HAP-1 (cell line): Measurements from ENCODE around the gene MAPK4.

Experiments used
- DNase-seq, 2 experiments: peaks; one replicate each; pipeline ENCODE4 v3.0.0-alpha.2; 2016 to 2020; ENCODE audit warnings: low spot score in 2 of 2
- H3K27me3 ChIP-seq: fragments of 250-450 bp; sonication (Bioruptor Pico); 2 replicates; pipeline ENCODE4 v1.5.1; 2020; ENCODE audit warnings: low read depth, mild to moderate bottlenecking, moderate library complexity
- H3K36me3 ChIP-seq: fragments of 250-450 bp; sonication (Bioruptor Pico); replicated peaks from 2 replicates; pipeline ENCODE4 v1.5.1; 2020; ENCODE audit warnings: mild to moderate bottlenecking
- H3K4me1 ChIP-seq: fragments of 250-450 bp; sonication (Bioruptor Pico); 2 replicates; pipeline ENCODE4 v1.5.1; 2020; ENCODE audit warnings: mild to moderate bottlenecking
- H3K4me3 ChIP-seq: fragments of 250-450 bp; sonication (Bioruptor Pico); 2 replicates; pipeline ENCODE4 v1.5.1; 2020; ENCODE audit warnings: mild to moderate bottlenecking, moderate library complexity
- H3K9me3 ChIP-seq: fragments of 250-450 bp; sonication (Bioruptor Pico); 2 replicates; pipeline ENCODE4 v1.5.1; 2020; ENCODE audit warnings: mild to moderate bottlenecking, moderate library complexity
- in situ Hi-C: fragments of 300-500 bp; cut with MboI; formaldehyde crosslinking; loops from 3 replicates; pipeline ENCODE4 v1.14.3; 2020; ENCODE audit warnings: low sequenced_read_pairs, inconsistent platforms, mixed read lengths

Gene MAPK4

DNA sequence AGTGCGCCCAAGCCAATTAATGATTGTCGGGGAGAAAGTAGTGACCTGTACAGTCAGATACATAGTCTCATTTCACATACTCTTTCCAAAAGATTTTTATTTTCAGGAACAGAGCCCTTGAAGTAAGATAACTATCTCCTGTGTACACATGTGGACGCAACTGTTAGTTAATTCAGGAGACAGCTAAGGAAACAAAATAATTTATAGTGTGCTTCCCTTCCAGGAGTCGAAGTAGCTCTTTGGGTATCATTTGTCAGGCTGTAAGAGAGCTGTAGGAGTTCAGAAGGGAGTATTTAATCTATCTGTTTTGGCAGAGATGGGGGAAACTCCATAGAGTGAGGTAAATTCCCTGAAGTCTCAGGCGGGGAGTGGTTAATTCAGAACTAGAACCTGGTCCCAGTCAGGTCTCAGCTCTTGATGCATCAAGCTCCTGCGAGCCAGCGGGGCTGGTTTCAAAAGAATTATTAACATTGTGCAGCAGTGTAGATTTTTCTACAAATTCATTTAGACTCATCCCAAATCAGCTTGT, 63.0 kb downstream of the MAPK4 start:
- in situ Hi-C loops = no loop called here
- Histone ChIP-seq H3K36me3 (no peaks in the 10 kb centered on the region), H3K4me3 (no peak overlapping the region), H3K4me1 (no peaks in the 10 kb centered on the region), H3K9me3 (no peaks in the 10 kb centered on the region), H3K27me3 (no peaks in the 10 kb centered on the region)
- DNase-seq = no peak

DNA sequence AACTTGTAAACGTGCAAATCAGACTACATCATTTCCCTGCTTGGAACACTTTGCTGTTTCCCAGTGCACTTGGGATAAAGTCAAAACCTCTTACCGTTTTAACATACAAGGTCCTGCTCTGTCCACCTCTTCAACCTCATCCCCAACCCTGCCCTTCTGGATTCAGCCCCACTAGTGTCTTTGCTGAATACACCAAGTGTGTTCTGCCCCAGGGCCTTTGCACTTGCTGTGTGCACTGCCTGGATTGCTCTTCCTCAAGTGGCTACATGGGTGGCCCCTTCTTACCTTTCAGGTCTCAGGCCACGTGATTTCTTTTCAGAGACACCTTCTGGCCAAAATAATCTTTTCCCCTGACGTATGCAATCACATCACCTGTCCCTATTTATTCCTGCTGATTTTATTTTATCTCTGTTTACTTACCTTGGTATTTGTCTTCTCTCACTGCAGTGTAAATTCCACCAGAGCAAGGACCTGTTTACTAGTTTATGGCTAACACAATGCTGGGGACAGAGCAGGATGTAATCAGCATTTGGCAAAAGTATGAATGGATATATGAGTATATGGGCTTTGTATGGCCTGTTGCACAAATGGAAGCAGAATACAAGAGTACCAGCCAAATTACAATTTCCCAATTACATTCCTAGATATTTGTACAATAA, 63.9 kb downstream of the MAPK4 start:
- Histone ChIP-seq H3K36me3 (no peaks in the 10 kb centered on the region), H3K9me3 (no peaks in the 10 kb centered on the region), H3K27me3 (no peaks in the 10 kb centered on the region), H3K4me3 (no peak overlapping the region), H3K4me1 (no peaks in the 10 kb centered on the region)
- DNase-seq = no peak
- in situ Hi-C loops = no loop called here

DNA sequence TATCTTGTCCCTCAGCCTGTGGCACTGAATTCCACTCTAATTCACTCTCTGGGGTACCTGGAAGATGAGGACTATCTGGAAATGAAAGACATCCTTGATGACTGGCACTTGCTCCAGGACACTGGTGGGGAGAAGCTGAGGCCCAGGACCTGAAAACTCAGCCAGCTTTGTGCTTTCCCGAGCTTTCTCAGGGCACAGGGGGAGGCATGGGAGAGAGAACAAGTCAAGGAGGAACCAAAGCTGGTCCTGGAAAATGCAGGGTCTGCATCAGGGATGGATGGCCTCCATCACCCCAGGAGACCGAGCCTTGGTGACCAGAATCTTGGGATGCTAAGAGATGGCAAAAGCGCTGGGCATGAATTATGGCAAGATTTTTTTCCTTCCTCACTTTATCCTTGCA, 65.1 kb downstream of the MAPK4 start:
- no peaks in the 10 kb centered on the region for H3K27me3 ChIP-seq
- no peaks in the 10 kb centered on the region for H3K36me3 ChIP-seq
- H3K4me3 ChIP-seq = no peak overlapping the region
- H3K9me3 ChIP-seq = no peaks in the 10 kb centered on the region
- H3K4me1 ChIP-seq = no peaks in the 10 kb centered on the region
- no peak for DNase-seq
- in situ Hi-C loops = no loop called here

DNA sequence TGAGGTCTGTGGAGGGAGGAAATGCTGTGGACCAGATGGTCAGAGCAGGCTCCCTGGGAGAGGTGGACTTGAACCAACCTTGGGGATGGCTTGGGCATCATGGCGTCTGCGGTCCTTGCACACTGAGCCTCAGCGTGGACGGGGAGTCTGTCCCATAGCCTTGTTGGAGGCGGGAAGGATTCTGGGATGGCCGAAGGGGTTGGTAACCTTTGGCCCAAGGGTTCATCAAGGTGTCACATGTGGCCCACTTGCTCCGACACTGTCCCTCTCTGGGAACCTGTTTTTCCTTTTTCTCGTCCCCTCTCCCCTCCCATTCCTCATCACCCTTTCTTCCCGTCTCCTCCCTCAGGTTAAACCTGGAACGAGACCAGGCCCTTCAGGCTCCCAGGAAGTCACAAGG, 66.4 kb downstream of the MAPK4 start:
- no peak for DNase-seq
- no peak overlapping the region for H3K4me3 ChIP-seq
- H3K36me3 ChIP-seq = no peaks in the 10 kb centered on the region
- H3K4me1 ChIP-seq = no peaks in the 10 kb centered on the region
- no peaks in the 10 kb centered on the region for H3K27me3 ChIP-seq
- in situ Hi-C loops = no loop called here
- no peaks in the 10 kb centered on the region for H3K9me3 ChIP-seq

DNA sequence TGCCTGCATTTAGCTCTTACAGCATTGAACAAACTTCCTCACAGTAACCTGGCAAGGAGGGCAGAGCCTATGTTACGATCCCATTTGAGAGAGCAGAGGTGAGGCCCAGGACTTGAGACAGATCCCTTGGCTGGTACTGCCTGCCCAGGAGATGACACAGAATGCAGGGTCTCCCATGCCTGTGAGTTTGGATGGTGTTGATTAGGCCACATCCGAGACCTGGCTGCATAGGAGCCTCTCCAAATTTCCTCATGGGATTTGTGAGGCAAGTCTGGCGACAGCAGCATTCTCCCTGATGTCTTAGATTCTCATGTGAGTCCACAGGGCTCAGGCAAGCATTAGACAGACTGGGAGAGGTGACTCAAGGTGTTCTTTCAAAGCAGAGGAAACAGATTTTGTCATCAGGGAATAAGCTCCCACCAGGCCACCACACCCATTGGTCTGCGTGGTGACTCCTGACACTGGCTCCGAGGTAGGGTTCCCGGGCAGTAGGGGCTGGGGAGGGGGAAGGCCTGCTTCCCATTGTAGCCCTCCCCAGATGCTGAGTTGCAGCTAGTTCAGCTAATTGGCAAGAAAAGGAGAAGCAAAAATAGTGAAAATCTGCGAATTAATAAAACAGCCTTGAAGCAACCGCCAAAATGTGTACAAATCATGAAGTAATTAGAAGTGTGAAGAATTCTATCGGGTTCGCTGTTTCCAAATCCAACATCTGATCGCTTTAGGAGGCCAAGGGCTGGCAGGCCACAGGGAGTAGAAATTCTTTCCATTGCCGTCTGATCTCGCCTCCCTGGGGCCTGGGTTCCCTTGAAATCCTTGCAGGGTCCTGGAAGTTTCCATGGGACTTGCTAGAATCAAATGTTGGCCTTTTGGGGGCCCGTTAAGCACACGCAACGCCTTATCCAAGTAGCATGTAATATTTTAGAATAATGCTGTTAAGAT, 68.0 kb downstream of the MAPK4 start:
- H3K4me1 ChIP-seq = no peaks in the 10 kb centered on the region; the same call in 1 of the 2 replicates
- H3K36me3 ChIP-seq = no peaks in the 10 kb centered on the region
- H3K27me3 ChIP-seq = no peaks in the 10 kb centered on the region
- in situ Hi-C loops = no loop called here
- H3K4me3 ChIP-seq = no peak overlapping the region
- H3K9me3 ChIP-seq = no peaks in the 10 kb centered on the region
- no peak for DNase-seq

DNA sequence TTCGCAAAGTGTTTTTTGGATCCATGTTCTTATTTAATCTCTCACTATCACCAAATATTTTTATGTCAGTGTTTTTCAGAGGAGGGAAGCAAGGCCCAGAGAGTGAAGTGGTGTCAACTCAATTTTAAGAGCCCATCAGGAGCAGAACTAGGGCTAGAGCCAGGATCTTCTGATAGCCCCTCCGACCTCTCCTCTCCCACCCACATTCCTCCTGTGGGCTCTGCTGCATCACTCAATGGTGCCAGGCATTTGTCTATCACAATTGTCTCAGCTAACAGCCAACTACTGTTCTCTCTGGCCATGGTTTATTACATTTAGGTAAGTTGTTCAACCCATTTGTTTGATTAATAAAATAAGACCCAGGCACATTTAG, 68.6 kb downstream of the MAPK4 start:
- H3K4me3 ChIP-seq = no peak overlapping the region
- in situ Hi-C loops = no loop called here
- no peaks in the 10 kb centered on the region for H3K27me3 ChIP-seq
- no peaks in the 10 kb centered on the region for H3K36me3 ChIP-seq
- DNase-seq = no peak
- H3K9me3 ChIP-seq = no peaks in the 10 kb centered on the region
- no peaks in the 10 kb centered on the region; the same call in 1 of the 2 replicates for H3K4me1 ChIP-seq

DNA sequence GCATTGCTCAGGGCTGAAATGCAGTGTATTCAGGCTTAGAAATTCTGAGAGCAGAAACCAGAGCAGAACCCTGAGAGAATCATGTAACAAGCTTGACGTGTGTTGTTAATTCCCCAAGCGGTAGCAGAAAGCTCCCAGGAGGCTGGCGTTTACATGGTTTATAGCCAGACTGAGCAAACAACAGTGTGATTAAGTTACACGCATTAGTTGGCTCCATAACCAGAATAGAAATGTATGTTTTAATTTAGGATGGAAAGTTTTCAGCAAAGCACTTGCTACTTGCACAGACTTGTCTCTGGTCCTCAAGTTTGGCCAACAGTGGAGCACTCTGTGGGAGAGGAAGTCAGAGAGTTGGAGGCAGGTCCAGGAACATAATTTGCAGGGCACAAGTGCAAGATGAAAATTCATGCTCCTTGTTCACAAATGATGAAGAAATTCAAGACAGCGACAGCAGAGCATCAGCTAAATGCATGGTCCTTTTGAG, 69.3 kb downstream of the MAPK4 start:
- DNase-seq = no peak
- Histone ChIP-seq H3K4me1 (no peaks in the 10 kb centered on the region; the same call in 1 of the 2 replicates), H3K9me3 (no peaks in the 10 kb centered on the region), H3K4me3 (no peak overlapping the region), H3K36me3 (no peaks in the 10 kb centered on the region), H3K27me3 (no peaks in the 10 kb centered on the region)
- in situ Hi-C loops = no loop called here

DNA sequence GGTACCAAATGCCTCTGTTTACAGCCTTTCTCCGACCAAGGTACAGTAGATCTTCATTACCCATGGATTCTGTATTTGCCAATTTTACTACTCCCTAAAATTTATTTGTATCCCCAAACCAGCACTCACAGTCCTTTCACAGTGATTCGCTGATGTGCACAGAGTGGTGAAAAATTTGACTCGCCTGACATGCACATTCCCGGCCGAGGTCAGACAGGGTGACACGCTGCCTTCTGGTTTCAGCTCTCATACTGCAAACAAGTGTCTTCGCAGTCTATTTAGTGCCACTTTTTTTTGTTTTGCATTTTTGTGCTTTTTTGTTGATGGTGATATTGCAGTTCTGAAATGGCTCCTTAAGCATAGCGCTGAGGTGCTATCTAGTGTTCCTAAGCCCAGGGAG, 71.0 kb downstream of the MAPK4 start:
- DNase-seq = no peak
- in situ Hi-C loops = no loop called here
- no peak overlapping the region for H3K4me3 ChIP-seq
- H3K4me1 ChIP-seq = no peaks in the 10 kb centered on the region; the same call in 1 of the 2 replicates
- no peaks in the 10 kb centered on the region for H3K36me3 ChIP-seq
- H3K9me3 ChIP-seq = no peaks in the 10 kb centered on the region
- no peaks in the 10 kb centered on the region for H3K27me3 ChIP-seq

DNA sequence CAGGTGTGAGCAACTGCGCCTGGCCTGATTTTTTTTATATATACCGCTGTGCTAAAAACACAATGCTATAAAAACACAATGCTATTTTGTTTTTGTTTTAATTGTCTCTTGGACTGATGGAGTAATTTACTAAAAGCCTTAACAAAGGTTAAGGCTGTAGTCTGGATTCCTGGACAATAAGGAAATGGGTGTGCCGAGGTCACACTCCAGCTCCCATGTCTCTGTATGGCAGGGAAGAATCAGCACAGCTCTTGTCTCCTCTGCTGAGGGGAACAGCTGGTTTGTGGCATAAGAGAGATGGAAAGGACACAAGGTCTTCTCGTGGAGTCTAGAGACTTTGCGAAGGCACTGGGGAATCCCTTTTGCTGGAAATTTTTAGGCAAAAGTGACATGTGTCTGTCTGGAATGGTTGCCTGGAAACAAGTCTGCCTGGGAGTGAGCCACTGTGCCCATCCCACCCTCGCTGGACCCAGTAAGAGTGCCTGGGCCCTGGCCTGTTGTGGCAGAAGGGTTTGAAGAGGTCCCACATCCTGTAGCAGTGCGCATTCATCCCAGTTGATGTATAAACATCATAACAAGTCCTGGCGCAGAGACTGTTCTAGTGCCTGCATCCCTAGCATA, 73.1 kb downstream of the MAPK4 start:
- Histone ChIP-seq H3K9me3 (no peaks in the 10 kb centered on the region), H3K27me3 (no peaks in the 10 kb centered on the region), H3K4me3 (no peak overlapping the region), H3K4me1 (no peaks in the 10 kb centered on the region; the same call in 1 of the 2 replicates), H3K36me3 (no peaks in the 10 kb centered on the region)
- in situ Hi-C loops = no loop called here
- no peak for DNase-seq

DNA sequence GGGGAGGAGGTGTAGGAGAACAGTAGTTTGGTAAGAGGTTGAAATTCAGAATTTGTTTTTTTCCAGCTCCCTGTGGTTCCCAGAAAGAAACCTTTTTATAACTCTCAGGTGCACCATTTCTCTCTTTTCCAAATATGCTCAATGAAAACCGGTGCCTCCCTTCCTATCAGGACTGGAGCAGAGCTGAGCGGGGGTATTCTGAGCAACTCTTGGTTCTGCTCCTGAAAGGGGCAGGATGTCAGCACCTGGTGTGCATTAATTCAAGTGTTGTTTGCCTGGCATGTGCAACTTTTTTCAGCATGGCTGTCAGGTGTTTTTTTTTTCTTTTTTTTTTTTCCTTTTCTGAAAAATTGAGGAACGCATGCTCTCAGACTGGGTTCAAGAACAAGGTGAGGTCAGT, 74.1 kb downstream of the MAPK4 start:
- no peak overlapping the region for H3K4me3 ChIP-seq
- in situ Hi-C loops = no loop called here

DNA sequence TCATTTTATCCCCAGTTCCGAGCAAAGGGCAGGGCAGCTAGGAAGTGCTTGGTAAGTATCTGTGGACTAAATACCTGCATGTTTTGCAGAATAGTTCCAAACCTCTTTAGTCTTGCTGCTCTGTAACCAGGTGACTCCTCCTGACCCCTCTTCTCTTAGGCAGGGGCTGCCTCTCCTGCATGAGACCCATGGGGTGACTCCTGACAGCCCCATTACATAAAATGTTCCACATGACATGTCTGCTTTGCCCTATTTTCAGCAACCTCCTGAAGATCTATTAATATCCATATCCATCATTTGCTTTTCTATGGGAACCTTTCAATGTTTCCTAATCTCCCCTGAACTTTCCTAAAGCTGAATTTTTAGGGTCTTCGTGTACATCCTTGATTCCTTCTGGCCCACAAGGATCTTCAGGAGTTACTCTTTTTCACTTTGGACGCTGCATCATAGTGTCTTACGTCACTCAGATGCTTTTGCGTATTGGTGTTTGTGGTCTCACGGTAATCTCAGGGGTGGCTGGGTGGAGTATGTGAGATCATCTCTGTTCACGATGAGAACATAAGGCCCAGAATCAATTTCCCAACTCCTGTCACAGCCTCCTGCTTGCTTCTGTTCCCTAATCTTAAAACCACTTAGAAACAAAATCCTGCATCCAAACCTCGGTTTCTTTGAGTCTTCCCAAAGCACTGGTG, 76.6 kb downstream of the MAPK4 start:
- Histone ChIP-seq H3K36me3 (no peaks in the 10 kb centered on the region), H3K9me3 (no peaks in the 10 kb centered on the region), H3K4me1 (no peaks in the 10 kb centered on the region; the same call in 1 of the 2 replicates), H3K4me3 (no peak overlapping the region), H3K27me3 (no peaks in the 10 kb centered on the region)
- DNase-seq = no peak
- in situ Hi-C loops = no loop called here

More for the DNA sequence above, 74.1 kb downstream of the MAPK4 start:
- no peaks in the 10 kb centered on the region; the same call in 1 of the 2 replicates for H3K4me1 ChIP-seq
- no peaks in the 10 kb centered on the region for H3K9me3 ChIP-seq
- DNase-seq = no peak
- H3K27me3 ChIP-seq = no peaks in the 10 kb centered on the region
- H3K36me3 ChIP-seq = no peaks in the 10 kb centered on the region

DNA sequence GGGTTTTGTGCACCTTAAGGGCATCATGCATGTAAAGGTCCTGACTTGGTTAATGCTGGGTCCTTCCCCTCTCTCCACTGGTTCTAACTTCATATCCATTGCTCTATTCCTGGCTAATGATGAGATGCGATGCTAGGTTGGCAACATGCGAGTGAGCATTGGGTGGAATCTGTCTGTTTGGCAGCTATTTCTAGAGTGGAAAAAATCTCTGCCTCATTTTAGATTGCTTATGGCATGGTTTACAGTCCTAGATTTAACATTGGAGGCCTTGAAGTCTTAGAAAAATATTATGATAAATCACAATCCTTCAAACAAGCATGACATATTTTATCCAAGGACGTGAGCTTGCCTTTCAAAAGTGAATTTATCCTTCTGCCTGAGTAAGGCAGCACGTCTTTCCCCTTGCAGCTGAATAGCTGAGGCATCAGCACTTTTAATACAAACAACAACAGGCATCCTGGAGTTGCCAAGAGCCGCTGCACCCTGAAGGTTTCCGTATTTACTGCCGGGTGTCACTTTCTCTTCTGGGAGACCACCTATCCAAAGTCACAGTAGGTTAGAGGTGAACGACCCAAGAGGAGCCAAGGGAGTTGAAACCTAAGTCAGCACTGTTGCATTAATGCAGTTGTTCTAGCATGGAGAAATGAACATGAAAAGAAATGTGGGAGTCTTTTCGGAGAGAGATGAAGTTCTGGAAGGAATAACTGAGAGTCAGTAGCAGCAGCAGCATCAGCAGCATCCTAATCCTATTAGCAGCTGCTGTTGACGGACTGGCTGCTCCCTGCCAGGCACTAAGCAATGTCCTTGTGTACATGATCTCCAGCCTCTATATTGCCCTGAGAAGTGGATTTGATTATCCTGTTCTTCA, 78.4 kb downstream of the MAPK4 start:
- H3K4me3 ChIP-seq = no peak overlapping the region
- H3K4me1 ChIP-seq = no peaks in the 10 kb centered on the region
- no peaks in the 10 kb centered on the region for H3K36me3 ChIP-seq
- no peaks in the 10 kb centered on the region for H3K9me3 ChIP-seq
- H3K27me3 ChIP-seq = no peaks in the 10 kb centered on the region
- no peak for DNase-seq
- in situ Hi-C loops = no loop called here
